Measurements from ENCODE around the gene ARHGEF6. TPM values are rescaled to one million over a fixed set of nuclear protein-coding genes. Genes with fewer than 3 reads are reported as not detected.

ARHGEF6 gene
- polyA plus RNA-seq, 1 donor from 2014 or later, result 1.8 TPM

DNA sequence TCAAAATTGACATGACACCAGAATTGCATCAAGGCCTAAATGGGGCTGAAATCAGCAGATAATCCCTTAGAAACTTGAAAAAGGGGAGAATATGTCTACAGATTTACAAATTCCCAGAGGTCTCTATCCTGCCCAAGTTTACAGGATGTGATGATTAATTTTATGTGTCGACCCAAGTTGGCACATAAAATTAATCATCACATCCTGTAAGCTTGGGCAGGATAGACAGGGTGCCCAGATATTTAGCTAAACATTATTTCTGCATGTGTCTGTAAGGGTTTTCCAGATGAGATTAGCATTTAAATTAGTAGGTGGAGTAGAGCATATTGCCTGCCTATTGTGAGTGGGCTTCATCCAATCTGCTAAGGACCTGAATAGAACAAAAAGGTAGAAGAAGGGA, 52.3 kb downstream of the ARHGEF6 start:
- H4K20me1 ChIP-seq (ENCODE audit: insufficient read depth), result no peaks in the 10 kb centered on the region
- no peaks in the 10 kb centered on the region for H3F3A ChIP-seq (ENCODE audit: insufficient read depth, low read length, poor library complexity, severe bottlenecking)
- no peaks in the 10 kb centered on the region for H3K9me3 ChIP-seq (ENCODE audit: low read length)
- TF ChIP-seq MXI1 (conservative IDR thresholded peaks at IDR 0.05; ENCODE audit: poor library complexity, severe bottlenecking) (no peak), RAD21 (conservative IDR thresholded peaks at IDR 0.05) (no peak), SMC3 (conservative IDR thresholded peaks at IDR 0.05; ENCODE audit: poor library complexity) (no peak), POLR2AphosphoS5 (IDR thresholded peaks at IDR 0.05) (no peak), EZH2 (IDR thresholded peaks at IDR 0.05; ENCODE audit: borderline replicate concordance, insufficient read depth, low read length, poor library complexity, severe bottlenecking) (no peak), TAF1 (IDR thresholded peaks at IDR 0.05; ENCODE audit: low read depth) (no peak), EP300 (conservative IDR thresholded peaks at IDR 0.05; ENCODE audit: poor library complexity, severe bottlenecking) (no peak)
- TF ChIP-seq, protein P1, sequence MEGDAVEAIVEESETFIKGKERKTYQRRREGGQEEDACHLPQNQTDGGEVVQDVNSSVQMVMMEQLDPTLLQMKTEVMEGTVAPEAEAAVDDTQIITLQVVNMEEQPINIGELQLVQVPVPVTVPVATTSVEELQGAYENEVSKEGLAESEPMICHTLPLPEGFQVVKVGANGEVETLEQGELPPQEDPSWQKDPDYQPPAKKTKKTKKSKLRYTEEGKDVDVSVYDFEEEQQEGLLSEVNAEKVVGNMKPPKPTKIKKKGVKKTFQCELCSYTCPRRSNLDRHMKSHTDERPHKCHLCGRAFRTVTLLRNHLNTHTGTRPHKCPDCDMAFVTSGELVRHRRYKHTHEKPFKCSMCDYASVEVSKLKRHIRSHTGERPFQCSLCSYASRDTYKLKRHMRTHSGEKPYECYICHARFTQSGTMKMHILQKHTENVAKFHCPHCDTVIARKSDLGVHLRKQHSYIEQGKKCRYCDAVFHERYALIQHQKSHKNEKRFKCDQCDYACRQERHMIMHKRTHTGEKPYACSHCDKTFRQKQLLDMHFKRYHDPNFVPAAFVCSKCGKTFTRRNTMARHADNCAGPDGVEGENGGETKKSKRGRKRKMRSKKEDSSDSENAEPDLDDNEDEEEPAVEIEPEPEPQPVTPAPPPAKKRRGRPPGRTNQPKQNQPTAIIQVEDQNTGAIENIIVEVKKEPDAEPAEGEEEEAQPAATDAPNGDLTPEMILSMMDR (IDR thresholded peaks at IDR 0.05; ENCODE audit: poor library complexity, severe bottlenecking), result no peak
- TF ChIP-seq, protein P2, sequence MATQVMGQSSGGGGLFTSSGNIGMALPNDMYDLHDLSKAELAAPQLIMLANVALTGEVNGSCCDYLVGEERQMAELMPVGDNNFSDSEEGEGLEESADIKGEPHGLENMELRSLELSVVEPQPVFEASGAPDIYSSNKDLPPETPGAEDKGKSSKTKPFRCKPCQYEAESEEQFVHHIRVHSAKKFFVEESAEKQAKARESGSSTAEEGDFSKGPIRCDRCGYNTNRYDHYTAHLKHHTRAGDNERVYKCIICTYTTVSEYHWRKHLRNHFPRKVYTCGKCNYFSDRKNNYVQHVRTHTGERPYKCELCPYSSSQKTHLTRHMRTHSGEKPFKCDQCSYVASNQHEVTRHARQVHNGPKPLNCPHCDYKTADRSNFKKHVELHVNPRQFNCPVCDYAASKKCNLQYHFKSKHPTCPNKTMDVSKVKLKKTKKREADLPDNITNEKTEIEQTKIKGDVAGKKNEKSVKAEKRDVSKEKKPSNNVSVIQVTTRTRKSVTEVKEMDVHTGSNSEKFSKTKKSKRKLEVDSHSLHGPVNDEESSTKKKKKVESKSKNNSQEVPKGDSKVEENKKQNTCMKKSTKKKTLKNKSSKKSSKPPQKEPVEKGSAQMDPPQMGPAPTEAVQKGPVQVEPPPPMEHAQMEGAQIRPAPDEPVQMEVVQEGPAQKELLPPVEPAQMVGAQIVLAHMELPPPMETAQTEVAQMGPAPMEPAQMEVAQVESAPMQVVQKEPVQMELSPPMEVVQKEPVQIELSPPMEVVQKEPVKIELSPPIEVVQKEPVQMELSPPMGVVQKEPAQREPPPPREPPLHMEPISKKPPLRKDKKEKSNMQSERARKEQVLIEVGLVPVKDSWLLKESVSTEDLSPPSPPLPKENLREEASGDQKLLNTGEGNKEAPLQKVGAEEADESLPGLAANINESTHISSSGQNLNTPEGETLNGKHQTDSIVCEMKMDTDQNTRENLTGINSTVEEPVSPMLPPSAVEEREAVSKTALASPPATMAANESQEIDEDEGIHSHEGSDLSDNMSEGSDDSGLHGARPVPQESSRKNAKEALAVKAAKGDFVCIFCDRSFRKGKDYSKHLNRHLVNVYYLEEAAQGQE (IDR thresholded peaks at IDR 0.05; ENCODE audit: borderline replicate concordance), result no peak
- H3K9me2 ChIP-seq (ENCODE audit: insufficient read depth, low read length), result no peaks in the 10 kb centered on the region
- no peaks in the 10 kb centered on the region for H3K36me3 ChIP-seq (ENCODE audit: insufficient read depth, low read length)
- H3K4me2 ChIP-seq (ENCODE audit: low read length), result no peak overlapping the region
- no peaks in the 10 kb centered on the region for H3K79me2 ChIP-seq (replicated peaks; ENCODE audit: insufficient read depth, low read length)
- H3K9ac ChIP-seq (ENCODE audit: low read length), result no peak overlapping the region
- H3K27ac ChIP-seq (ENCODE audit: low read length), result no peak overlapping the region
- H3K27me3 ChIP-seq (ENCODE audit: insufficient read depth, low read depth, low read length), result no peaks in the 10 kb centered on the region
- H3K4me3 ChIP-seq (ENCODE audit: low read length), result no peak overlapping the region
- no peak overlapping the region for H2AFZ ChIP-seq (ENCODE audit: low read depth, low read length)

DNA sequence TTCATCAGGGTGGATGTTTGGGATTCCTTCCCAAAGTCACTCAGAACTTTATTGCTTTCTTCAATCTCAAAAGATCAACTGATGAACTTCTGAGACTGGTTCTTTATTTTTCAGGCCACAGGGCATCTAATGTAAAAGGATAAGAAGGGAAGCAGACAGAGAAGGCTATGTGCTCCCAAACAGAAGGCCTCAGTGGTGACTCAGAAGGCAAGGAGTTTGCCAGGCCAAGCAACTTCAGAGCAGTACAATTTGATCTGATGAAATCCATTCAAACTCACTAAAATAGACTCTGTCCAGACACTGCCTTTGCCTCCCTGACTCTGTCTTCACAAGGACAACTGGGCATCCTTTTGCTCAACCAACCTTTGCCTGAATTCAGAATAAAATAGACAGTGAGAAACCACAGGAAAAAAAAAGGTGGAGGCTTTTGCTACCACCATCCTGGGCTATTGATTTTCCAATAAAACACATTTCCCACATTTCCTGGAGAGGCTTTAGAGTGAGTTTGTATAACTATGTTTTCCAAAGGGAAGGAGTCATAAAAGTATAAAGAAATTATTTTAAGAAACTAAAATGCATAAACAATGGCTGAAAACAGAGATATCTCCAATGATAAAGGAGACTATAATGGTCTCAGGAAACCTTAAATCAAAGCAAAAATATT, 55.2 kb downstream of the ARHGEF6 start:
- H4K20me1 ChIP-seq (ENCODE audit: insufficient read depth), result no peaks in the 10 kb centered on the region
- TF ChIP-seq SMC3 (conservative IDR thresholded peaks at IDR 0.05; ENCODE audit: poor library complexity), result no peak
- no peaks in the 10 kb centered on the region for H3K36me3 ChIP-seq (ENCODE audit: insufficient read depth, low read length)
- no peaks in the 10 kb centered on the region for H3F3A ChIP-seq (ENCODE audit: insufficient read depth, low read length, poor library complexity, severe bottlenecking)
- H3K27ac ChIP-seq (ENCODE audit: low read length), result no peak overlapping the region
- H3K9me2 ChIP-seq (ENCODE audit: insufficient read depth, low read length), result no peaks in the 10 kb centered on the region
- H3K27me3 ChIP-seq (ENCODE audit: insufficient read depth, low read depth, low read length), result no peaks in the 10 kb centered on the region
- no peaks in the 10 kb centered on the region for H3K79me2 ChIP-seq (replicated peaks; ENCODE audit: insufficient read depth, low read length)
- no peak overlapping the region for H2AFZ ChIP-seq (ENCODE audit: low read depth, low read length)
- no peaks in the 10 kb centered on the region for H3K9me3 ChIP-seq (ENCODE audit: low read length)
- H3K4me2 ChIP-seq (ENCODE audit: low read length), result no peak overlapping the region
- no peak overlapping the region for H3K4me3 ChIP-seq (ENCODE audit: low read length)
- no peak overlapping the region for H3K9ac ChIP-seq (ENCODE audit: low read length)
